Stimulated activated CD8-positive, alpha-beta memory T cell treated with anti-CD3 and anti-CD28 coated beads, Interleukin-15, amount 100 ng/mL, for 1 hour (primary cell): ENCODE results near the gene PCIF1.
"Not testable (repeated sequence)": the region's sequence is repeated elsewhere in the genome, so short reads cannot be mapped to it uniquely, and the experiment has no call there.

Source experiments
- DNase-seq: peaks from one replicate; pipeline ENCODE4 v3.0.0-alpha.2; 2020; ENCODE audit warnings: low read depth

Gene PCIF1

DNA sequence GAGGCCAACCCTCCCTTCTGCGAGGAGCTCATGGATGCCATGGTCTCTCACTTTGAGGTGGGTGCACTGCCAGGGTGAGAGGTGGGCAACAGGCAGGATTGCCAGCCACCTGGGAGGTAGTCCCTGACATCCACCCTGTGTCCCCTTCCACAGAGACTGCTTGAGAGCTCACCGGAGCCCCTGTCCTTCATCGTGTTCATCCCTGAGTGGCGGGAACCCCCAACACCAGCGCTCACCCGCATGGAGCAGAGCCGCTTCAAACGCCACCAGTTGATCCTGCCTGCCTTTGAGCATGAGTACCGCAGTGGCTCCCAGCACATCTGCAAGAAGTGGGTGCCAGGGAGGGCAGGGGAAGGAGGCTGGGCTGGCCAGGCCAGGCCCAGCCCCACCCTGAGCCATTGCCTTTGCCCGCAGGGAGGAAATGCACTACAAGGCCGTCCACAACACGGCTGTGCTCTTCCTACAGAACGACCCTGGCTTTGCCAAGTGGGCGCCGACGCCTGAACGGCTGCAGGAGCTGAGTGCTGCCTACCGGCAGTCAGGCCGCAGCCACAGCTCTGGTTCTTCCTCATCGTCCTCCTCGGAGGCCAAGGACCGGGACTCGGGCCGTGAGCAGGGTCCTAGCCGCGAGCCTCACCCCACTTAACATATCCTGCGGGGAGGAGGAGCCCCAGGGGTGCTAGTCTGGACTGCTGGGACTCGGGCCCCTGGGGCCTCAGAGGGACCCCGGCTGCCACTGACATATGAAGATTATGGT is 12.8 kb downstream of the PCIF1 start:
- DNase-seq: no peak

DNA sequence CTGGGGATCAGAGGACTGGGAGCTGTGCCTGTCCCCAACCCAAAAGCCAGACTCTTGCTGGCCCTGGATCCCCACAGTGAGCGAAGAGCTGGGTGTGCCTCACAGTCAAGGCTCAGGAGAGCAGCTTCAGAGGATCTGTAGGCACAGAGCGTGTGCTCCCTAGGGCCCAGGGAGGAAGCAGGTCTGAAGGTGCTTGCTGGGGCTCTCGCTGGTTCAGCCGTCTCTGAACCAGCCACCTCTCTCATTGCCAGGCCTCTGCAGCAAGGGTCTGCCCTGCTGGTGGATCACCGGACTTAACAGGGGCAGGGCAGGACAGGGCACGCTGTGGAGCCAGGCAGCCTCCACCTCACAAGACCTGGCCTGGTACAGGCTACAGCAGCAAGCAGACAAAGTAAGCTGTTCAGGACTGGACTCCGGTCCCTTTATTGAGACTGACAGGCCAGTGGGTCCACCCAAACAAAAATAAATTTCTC is 13.8 kb downstream of the PCIF1 start:
- DNase-seq: no peak

- DNase-seq: no peak
Measured at GRCh38 chr20:45948742-45949541, 14.5 kb downstream of the PCIF1 start.

DNA sequence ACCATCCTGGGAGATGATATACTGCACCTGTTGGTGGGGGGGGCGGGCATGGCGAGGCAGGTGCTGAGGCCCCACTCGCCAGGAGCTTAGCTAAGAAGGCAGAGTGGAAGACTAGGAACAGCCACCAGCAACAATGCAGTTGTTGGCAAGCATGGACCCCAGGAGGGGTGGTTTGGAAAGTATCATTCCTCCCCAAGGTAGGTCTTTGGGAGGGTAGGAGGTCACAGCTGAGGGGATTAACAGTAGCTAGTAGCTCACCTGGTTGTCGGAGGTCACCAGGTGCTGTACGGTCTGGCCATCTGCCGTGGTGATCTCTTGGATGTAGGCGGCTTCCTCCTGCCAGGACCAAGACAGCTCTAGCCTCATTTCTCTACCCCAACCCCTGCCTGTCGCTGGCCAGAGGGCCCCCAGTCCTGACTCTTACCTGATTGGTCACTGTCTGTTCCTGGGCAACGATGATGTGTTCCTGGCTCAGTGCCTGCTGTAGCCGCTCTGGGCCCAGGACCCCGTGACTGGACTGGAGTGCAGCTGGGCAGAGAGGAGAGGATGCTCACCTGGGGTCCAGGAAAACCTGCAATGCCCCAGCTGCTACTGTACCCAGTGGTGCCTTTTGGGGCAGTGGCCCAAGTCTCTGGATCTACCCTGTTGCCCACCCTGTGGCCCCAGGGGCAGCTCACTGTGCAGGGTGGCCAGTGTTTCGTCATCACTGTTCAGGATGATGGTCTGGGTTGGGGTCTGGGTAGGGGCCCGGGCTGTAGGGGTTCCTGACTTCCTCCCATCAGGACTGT is 15.3 kb downstream of the PCIF1 start:
- no peak for DNase-seq

- no peak for DNase-seq
Measured at GRCh38 chr20:45950330-45950646, 15.8 kb downstream of the PCIF1 start.

- no peak for DNase-seq
Measured at GRCh38 chr20:45951925-45952834, 17.7 kb downstream of the PCIF1 start.

GRCh38 chr20:45952861-45953260 is 18.4 kb downstream of the PCIF1 start:
- no peak for DNase-seq

- no peak for DNase-seq
Measured at GRCh38 chr20:45953672-45954071, 19.2 kb downstream of the PCIF1 start.

GRCh38 chr20:45956326-45956725 is 21.8 kb downstream of the PCIF1 start:
- not testable (repeated sequence) for DNase-seq

DNA sequence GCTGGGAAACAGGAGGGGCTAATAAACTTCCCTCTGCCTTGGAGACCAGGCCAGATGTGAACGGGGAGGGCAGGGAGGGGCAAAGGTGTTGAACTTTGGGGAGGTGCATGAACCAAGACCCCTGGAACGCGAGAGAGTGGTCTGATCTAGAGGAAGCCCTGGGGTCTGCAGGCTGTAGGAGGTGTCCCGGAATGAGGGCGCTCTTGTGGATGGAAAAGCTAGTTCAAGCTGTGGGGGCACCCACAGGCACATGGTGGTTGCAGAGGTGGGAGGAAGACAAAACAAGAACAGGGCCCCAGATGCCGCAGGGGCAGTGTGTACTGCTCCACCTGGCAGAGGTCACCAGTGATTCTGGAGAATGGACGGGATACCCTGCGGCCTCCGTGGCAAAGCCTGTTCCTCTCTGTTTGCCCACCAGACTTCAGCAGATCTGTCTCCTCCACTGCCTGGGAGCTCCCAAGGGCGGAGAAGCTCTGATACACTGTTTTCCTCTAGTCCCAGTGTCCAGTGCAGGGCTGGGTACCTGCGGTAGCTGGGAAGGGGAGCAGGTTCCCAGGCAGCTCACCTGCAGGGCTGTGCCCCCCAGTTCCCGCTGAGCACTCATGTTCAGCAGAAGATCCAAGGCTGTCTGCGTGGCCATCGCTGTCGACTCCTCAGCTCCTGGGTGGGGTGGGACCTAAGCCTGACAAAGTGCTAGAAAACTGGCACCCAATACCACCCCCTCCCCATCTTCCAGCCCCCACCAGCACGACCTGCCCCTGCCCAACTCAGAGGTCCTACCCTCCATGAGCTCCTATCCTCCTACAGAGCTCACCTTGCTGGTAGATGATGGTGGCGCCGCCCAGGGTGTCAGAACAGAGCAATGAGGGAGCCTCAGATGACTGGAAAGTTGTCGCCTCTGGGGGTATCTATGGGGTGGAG is 22.8 kb downstream of the PCIF1 start:
- no peak for DNase-seq

DNA sequence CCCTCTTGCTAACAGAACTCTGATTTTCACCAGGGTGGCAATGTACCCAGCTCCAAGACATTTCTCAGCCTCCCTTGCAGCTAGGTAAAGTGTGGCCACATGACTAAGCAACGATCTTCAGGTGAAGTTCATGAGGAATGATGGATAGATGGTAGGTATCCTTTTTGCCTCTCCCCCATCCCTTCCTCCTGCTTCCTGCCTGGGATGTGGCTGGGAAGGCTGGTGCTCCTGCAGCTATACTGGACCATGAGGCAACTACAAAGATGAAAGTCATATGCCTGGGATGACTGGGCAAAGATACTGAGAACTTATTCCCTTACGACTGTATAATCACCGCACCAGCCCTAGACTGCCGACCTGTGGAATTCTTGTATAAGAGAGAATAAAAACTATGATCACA is 24.1 kb downstream of the PCIF1 start:
- DNase-seq: no peak

DNA sequence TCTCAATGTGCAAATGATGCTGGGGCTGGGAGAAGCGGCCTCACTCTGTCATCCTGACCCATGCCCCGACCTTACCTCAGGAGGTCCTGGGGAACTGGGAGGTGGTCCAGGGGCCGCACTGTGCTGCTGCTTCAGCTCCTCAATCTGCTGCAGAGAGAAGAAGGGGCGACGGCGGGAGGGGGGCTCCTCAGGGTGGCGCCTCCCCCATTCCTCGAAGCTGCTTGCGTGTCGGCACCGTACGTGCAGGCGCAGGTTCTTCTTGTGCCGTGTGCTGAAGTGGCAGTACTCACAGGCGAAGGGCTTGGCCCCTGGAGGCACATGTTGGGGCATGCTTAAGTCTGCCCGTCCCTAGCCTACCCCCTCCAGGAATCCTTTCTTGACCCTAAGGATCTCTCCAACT is 24.6 kb downstream of the PCIF1 start:
- no peak for DNase-seq

- DNase-seq: no peak
Measured at GRCh38 chr20:45959956-45960630, 25.6 kb downstream of the PCIF1 start.

GRCh38 chr20:45962031-45962755 is 27.7 kb downstream of the PCIF1 start:
- no peak for DNase-seq

DNA sequence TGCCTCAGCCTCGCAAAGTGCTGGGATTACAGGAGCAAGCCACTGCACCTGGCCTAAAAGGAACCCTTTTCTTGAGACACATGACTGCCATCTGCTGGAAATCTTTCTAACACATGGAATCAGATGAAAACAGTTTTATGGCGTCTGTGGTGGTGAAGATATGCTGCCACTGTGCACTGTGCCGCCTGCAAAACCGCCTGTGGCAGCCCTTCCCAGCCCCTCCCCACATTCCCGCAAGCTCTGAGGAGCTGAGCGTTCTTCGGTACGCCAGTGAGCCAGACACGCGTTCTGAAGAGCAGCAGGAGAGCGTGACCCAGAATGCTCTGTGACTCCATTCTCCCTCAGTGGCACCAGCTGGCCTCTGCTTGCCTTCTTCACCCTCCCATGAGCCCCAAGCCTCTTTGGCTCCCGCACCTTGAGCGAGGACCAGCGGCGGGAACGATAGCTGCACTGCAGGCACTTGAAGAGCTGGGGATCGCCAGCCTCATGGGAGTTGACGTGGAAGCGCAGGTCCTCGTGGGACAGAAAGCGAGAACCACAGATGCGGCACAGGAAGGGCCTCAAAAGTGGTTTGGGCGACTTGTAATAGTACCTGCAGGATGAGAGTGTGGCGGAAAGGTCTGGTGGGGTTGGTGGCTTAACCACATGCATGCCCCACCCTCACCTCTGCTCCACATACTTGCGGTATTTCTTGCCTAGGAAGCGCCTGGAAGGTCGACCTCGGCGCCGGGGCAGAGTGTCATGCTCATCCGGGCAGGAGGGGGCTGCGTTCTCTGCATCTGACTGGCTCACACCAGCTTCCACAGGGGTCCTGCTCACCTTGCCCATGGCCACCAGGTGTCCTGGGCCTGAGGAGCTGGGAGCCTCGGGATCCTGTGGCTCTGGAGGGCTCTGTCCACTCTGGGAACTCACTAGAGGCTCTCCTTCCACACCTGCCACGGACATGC is 28.8 kb downstream of the PCIF1 start:
- DNase-seq: no peak

DNA sequence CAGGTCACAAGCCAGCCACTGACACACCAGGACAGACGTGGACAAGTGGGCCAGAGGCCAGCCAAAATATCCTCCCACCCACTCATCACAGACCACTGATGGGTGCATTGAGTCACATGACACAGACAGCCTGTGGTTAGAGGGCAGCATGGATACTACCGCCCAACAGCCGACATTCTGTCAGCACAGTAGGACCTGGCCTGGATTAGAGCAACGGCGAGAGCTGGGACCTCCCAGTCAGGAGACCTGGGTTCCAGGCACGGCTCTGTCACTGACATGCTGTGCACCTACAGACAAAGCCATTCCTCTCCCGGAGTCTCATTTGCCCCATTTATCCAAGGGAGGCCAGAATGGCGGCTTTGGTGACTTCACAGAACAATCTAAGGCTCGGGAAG is 29.5 kb downstream of the PCIF1 start:
- no peak for DNase-seq

GRCh38 chr20:45965169-45966002 is 30.9 kb downstream of the PCIF1 start:
- DNase-seq: no peak
